ENCODE data around the gene DYRK1B.

The DYRK1B gene

GRCh38 chr19:39874404-39874803 is 40.4 kb upstream of the DYRK1B start:
- TF ChIP-seq CTCF (IDR thresholded peaks at IDR 0.05; ENCODE audit: borderline replicate concordance, control extremely low read depth, extremely low read depth, insufficient read depth, missing control alignments): no peak
- no peak for DNase-seq (ENCODE audit: low spot score)
- in situ Hi-C loops (cut with MboI; ENCODE audit: low sequenced_read_pairs, unreplicated experiment): no loop called here

- in situ Hi-C loops (cut with MboI; ENCODE audit: low sequenced_read_pairs, unreplicated experiment): no loop called here
- no peak for TF ChIP-seq CTCF (IDR thresholded peaks at IDR 0.05; ENCODE audit: borderline replicate concordance, control extremely low read depth, extremely low read depth, insufficient read depth, missing control alignments)
- DNase-seq (ENCODE audit: low spot score): no peak
These were observed 39.4 kb upstream of the DYRK1B start for GRCh38 chr19:39873385-39873784.

- in situ Hi-C loops (cut with MboI; ENCODE audit: low sequenced_read_pairs, unreplicated experiment): no loop called here
- no peak for DNase-seq (ENCODE audit: low spot score)
- no peak for TF ChIP-seq CTCF (IDR thresholded peaks at IDR 0.05; ENCODE audit: borderline replicate concordance, control extremely low read depth, extremely low read depth, insufficient read depth, missing control alignments)
These were observed 38.2 kb upstream of the DYRK1B start for GRCh38 chr19:39871886-39872866.

- DNase-seq (ENCODE audit: low spot score): no peak
- no peak for TF ChIP-seq CTCF (IDR thresholded peaks at IDR 0.05; ENCODE audit: borderline replicate concordance, control extremely low read depth, extremely low read depth, insufficient read depth, missing control alignments)
- in situ Hi-C loops (cut with MboI; ENCODE audit: low sequenced_read_pairs, unreplicated experiment): no loop called here
These were observed 37.4 kb upstream of the DYRK1B start for GRCh38 chr19:39871362-39871761.

GRCh38 chr19:39870171-39870971 is 36.4 kb upstream of the DYRK1B start:
- DNase-seq (ENCODE audit: low spot score): no peak
- TF ChIP-seq CTCF (IDR thresholded peaks at IDR 0.05; ENCODE audit: borderline replicate concordance, control extremely low read depth, extremely low read depth, insufficient read depth, missing control alignments): no peak
- in situ Hi-C loops (cut with MboI; ENCODE audit: low sequenced_read_pairs, unreplicated experiment): no loop called here

GRCh38 chr19:39867952-39868351 is 34.0 kb upstream of the DYRK1B start:
- DNase-seq (ENCODE audit: low spot score): no peak
- in situ Hi-C loops (cut with MboI; ENCODE audit: low sequenced_read_pairs, unreplicated experiment): no loop called here
- no peak for TF ChIP-seq CTCF (IDR thresholded peaks at IDR 0.05; ENCODE audit: borderline replicate concordance, control extremely low read depth, extremely low read depth, insufficient read depth, missing control alignments)
